D721Med (cell line): ENCODE data around the gene ZBTB7C.

ENCODE experiments used
- DNase-seq: peaks from one replicate; pipeline ENCODE4 v3.0.0; 2011; ENCODE audit warnings: low spot score; ENCODE audit not compliant: insufficient read length
- FAIRE-seq: peaks from 2 replicates; lab custom pipeline; 2011; peaks lifted over from hg19 to GRCh38; lab: Jason Lieb, UNC
- CTCF ChIP-seq: IDR thresholded peaks from 2 replicates; pipeline ENCODE4 v1.5.1; 2012; ENCODE audit warnings: mild to moderate bottlenecking, control low read depth; ENCODE audit not compliant: insufficient read depth; ENCODE audit errors: missing control alignments

The ZBTB7C gene

GRCh38 chr18:48043166-48043565 lies 366.0 kb downstream of the ZBTB7C start:
- no peak for DNase-seq
- no peak for TF ChIP-seq CTCF
- no peak for FAIRE-seq

GRCh38 chr18:48042431-48042830 lies 366.8 kb downstream of the ZBTB7C start:
- TF ChIP-seq CTCF = no peak
- DNase-seq (no peak), FAIRE-seq (no peak)

GRCh38 chr18:48040457-48041110 lies 368.6 kb downstream of the ZBTB7C start:
- no peak for TF ChIP-seq CTCF
- no peak for DNase-seq
- FAIRE-seq = no peak

GRCh38 chr18:48039769-48040215 lies 369.4 kb downstream of the ZBTB7C start:
- TF ChIP-seq CTCF = no peak
- FAIRE-seq (no peak), DNase-seq (no peak)

GRCh38 chr18:48038636-48039035 lies 370.5 kb downstream of the ZBTB7C start:
- no peak for TF ChIP-seq CTCF
- no peak for DNase-seq
- no peak for FAIRE-seq

- TF ChIP-seq CTCF = peak; percentile 53
- DNase-seq = no peak
- FAIRE-seq = no peak
These were observed 371.5 kb downstream of the ZBTB7C start for GRCh38 chr18:48037481-48038271.
